Measurements from ENCODE around the gene SLC6A19.
A peak's percentile ranks its signal among the peaks of the same experiment; 100 is the strongest.

Gene SLC6A19

DNA sequence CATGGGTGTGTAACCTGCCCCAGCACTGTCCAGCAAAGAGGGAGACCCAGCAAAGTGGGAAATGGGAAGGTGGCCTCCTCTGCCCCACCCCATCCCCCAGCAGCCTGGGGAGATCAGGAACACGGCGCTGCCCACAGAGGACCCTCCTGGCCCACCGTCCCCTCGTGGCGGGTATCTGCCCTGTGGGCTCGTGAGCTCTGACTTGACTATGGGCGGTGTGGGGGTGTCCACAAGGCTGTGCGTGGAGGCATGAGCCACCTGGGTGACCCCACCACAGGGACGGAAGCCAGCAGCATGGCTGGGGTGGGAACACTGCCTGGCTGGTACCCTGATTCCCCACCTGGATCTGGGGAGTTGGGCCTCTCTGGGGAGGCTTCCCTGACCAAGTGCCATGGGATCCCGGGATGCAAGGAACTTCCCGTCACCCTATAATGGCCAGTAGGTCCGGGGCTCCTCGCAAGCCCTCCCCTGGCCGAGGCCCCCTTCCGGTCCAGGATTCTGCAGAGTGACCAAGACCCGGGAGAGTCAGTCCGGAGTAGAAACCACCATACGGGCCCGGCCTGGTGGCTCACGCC lies 29.3 kb upstream of the SLC6A19 start:
- DNase-seq = no peak
- TF ChIP-seq POLR2A (IDR thresholded peaks at IDR 0.05; ENCODE audit: low read length) (no peak), GATA1 (IDR thresholded peaks at IDR 0.05; ENCODE audit: low read depth, low read length) (no peak)

- TF ChIP-seq GATA1 (IDR thresholded peaks at IDR 0.05; ENCODE audit: low read depth, low read length) (no peak), POLR2A (IDR thresholded peaks at IDR 0.05; ENCODE audit: low read length) (no peak)
- DNase-seq = peak in 1 of 2 experiments; percentile 17
Observed at GRCh38 chr5:1172670-1173404, 28.6 kb upstream of the SLC6A19 start.

- DNase-seq = no peak
- TF ChIP-seq GATA1 (IDR thresholded peaks at IDR 0.05; ENCODE audit: low read depth, low read length) (no peak), POLR2A (IDR thresholded peaks at IDR 0.05; ENCODE audit: low read length) (no peak)
Observed at GRCh38 chr5:1173485-1174070, 27.8 kb upstream of the SLC6A19 start.

- TF ChIP-seq POLR2A (IDR thresholded peaks at IDR 0.05; ENCODE audit: low read length) (no peak), GATA1 (IDR thresholded peaks at IDR 0.05; ENCODE audit: low read depth, low read length) (no peak)
- DNase-seq = peak; percentile 46 to 77
Observed at GRCh38 chr5:1174122-1174936, 27.1 kb upstream of the SLC6A19 start.

- no peak for TF ChIP-seq POLR2A (IDR thresholded peaks at IDR 0.05; ENCODE audit: low read length)
- TF ChIP-seq GATA1 (IDR thresholded peaks at IDR 0.05; ENCODE audit: low read depth, low read length) = no peak
Observed at GRCh38 chr5:1175015-1175414, 26.4 kb upstream of the SLC6A19 start.

DNA sequence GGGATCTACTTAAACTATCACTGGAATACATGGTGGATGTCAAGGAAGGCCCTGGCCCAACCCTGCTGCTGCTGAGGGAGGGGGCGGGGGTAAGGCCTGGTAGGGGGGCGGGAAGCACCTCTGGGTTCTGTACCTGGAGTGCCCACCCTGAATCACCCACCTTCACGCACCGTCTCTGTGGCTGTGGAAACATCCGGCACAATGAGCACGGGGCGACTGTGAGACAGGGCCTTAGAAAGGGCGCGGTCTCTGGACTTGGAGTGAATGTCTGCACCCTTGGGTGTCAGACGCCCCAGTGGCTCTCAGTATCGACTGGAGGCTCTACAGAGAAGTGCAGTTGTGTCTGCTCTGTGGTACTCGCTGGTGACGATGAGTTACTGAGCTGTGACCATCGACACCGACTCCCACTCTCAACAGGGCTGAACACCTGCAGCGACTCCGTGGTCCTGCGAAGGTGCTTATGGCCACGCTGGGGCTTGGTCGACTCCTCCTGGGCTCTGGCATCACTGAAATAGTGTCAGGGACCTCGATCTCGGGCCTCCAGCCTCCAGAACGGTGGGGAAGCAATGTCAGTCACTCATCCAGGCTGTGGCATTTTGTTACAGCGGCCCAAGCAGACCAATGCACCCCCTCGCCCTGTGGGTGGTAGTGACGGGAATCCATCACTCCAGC lies 25.5 kb upstream of the SLC6A19 start:
- TF ChIP-seq POLR2A (IDR thresholded peaks at IDR 0.05; ENCODE audit: low read length) (no peak), GATA1 (IDR thresholded peaks at IDR 0.05; ENCODE audit: low read depth, low read length) (no peak)
- DNase-seq = no peak

More at GRCh38 chr5:1175015-1175414, 26.4 kb upstream of the SLC6A19 start:
- no peak for DNase-seq

- DNase-seq = no peak
- TF ChIP-seq POLR2A (IDR thresholded peaks at IDR 0.05; ENCODE audit: low read length) = no peak
- TF ChIP-seq GATA1 (IDR thresholded peaks at IDR 0.05; ENCODE audit: low read depth, low read length) = no peak
Observed at GRCh38 chr5:1176473-1177391, 24.7 kb upstream of the SLC6A19 start.

DNA sequence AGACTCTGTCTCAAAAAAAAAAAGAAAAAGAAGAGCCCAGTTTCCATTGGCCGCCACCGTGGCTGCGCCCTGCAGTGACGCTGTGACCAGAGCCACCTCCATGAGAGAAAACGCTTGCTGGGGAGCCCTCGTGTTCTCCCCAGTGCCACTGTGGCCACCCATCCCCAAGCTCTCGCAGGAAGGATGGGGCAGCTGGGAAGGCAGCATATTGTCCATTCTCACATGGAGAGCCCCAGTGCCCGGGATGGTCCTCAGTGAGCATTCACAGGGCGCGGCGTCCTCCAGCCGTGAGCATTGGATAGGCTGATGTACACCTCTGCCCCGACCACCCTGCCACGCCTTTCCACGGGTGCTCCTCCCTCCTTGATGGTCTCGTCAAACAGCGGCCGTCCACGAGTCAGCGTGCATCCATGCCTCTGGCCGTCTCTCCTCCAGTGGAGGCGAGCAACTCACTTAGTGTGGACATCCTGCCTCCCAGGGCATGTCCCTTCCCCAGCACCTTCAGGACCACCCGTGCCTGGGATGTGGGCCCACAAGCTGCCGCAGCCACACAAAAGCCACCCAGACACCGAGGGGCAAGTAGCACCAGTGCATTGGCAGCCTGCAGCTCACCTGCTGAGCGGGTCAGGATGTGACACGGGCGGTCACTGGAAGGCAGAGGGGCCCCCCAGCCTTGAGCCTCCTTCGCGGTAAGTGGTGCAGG lies 23.4 kb upstream of the SLC6A19 start:
- TF ChIP-seq GATA1 (IDR thresholded peaks at IDR 0.05; ENCODE audit: low read depth, low read length) (no peak), POLR2A (IDR thresholded peaks at IDR 0.05; ENCODE audit: low read length) (no peak)
- DNase-seq = no peak

GRCh38 chr5:1178529-1179382 lies 22.6 kb upstream of the SLC6A19 start:
- no peak for TF ChIP-seq GATA1 (IDR thresholded peaks at IDR 0.05; ENCODE audit: low read depth, low read length)
- DNase-seq = no peak

DNA sequence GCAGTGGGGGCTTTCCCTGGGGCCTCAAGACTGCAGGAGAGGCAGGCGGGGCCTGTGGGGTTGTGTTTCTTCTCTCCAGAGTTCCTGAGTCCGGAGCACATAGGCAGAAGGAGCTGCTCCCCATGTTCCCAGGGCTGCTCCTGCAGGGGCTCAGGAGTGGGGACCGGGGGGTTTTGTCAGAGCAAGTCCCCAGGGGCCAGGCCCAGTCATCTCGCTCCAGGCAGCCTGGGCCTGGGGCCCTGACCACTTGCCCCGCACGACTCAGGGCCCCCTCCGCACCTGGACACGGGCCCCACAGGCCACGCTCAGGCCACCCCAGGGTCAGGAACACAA lies 22.0 kb upstream of the SLC6A19 start:
- DNase-seq = no peak
- TF ChIP-seq GATA1 (IDR thresholded peaks at IDR 0.05; ENCODE audit: low read depth, low read length) (no peak), POLR2A (IDR thresholded peaks at IDR 0.05; ENCODE audit: low read length) (no peak)

DNA sequence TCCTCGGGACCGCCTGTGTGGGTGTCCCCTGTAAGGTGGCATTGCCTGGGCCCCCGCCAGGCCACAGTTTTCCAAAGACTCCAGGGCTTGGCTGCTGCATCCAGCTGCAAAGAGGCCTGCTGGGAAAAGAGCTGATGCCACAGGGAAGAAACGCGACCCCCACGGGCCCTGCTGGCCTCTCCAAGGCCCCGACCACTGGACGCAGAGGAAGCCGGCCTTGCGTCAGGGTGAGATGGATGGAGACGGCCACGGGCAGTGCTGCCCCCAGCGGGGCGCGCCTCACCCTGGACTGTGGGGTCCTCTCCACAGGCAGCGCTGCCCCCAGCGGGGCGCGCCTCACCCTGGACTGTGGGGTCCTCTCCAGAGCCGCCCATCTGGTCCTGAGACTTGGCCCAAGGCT lies 21.3 kb upstream of the SLC6A19 start:
- no peak for TF ChIP-seq GATA1 (IDR thresholded peaks at IDR 0.05; ENCODE audit: low read depth, low read length)
- TF ChIP-seq POLR2A (IDR thresholded peaks at IDR 0.05; ENCODE audit: low read length) = no peak
- no peak for DNase-seq

Data from erythroblast (primary cell).